Loucy (cell line): ENCODE results near the gene RHCE.

Experiments used
- CTCF ChIP-seq: fragments of 200-600 bp; sonication (generic); conservative IDR thresholded peaks from 2 replicates; pipeline ENCODE4 v1.5.1; 2014; ENCODE audit warnings: mild to moderate bottlenecking, antibody characterized with exemption, low read length
- EZH2phosphoT487 ChIP-seq: fragments of 200-600 bp; IDR thresholded peaks from 2 replicates; pipeline ENCODE4 v1.6.1; 2018; ENCODE audit warnings: antibody characterized with exemption, mild to moderate bottlenecking, moderate library complexity, borderline replicate concordance

GRCh38 chr1:25431955-25432719, 11.5 kb upstream of the RHCE start:
- TF ChIP-seq CTCF (no peak), EZH2phosphoT487 (no peak)
